ENCODE measurements around the gene ACSL1. TPM values are rescaled to one million over a fixed set of nuclear protein-coding genes. Genes with fewer than 3 reads are reported as not detected.

Gene ACSL1
- total RNA-seq, 1 experiment from 2014 or later = 3.5 TPM

DNA sequence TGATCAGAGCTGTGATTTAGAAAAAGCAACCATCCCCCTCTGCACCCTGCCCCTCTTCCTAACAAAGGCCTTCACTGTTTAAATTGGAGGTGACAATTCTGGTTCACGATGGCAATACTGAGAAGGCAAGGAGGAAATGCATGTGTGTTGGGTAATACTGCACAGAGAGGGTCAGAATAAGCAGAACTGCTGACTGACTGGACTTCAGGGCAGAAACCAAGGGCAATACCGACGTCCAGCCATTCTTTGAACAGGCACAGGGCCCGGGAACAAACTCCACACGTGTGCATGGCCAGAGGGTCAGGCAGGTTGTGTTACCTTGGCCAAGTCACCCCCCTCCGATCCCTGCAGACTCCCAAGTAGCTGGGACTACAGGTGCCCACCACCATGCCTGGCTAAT, 6.0 kb downstream of the ACSL1 start:
- Mint-ChIP-seq H3K27me3 (ENCODE audit: low read depth) (peaks cover 30% of the 10 kb centered on the region), H3K4me3 (no peak overlapping the region), H3K9me3 (no peaks in the 10 kb centered on the region; a peak in 1 of 5 replicates), H3K4me1 (peaks cover 7 to 9% of the 10 kb centered on the region in 2 experiments), H3K36me3 (ENCODE audit: insufficient read depth in 1 of 3, low read depth in 3 of 3) (no peaks in the 10 kb centered on the region), H3K27ac (no peak overlapping the region)
- H2BK12ac ChIP-seq (ENCODE audit: insufficient read length, low read depth, low read length) = no peak overlapping the region
- H2AK5ac ChIP-seq (ENCODE audit: insufficient read length, low read length) = no peak overlapping the region
- H2BK5ac ChIP-seq (ENCODE audit: insufficient read length, low read length) = no peak overlapping the region
- H2BK20ac ChIP-seq (ENCODE audit: low read depth, low read length, poor library complexity, severe bottlenecking) = no peak overlapping the region
- no peak overlapping the region for H3K14ac ChIP-seq (ENCODE audit: insufficient read depth, low read length)
- H2BK15ac ChIP-seq (ENCODE audit: low read depth, low read length) = no peak overlapping the region
- H3K4me1 ChIP-seq (ENCODE audit: insufficient read depth, low read length) = no peaks in the 10 kb centered on the region
- no peak overlapping the region for H3K18ac ChIP-seq (ENCODE audit: insufficient read length, low read depth, low read length)
- H2AFZ ChIP-seq (ENCODE audit: low read length) = no peak overlapping the region
- H4K20me1 ChIP-seq (ENCODE audit: control insufficient read depth, insufficient read depth, insufficient read length) = no peaks in the 10 kb centered on the region
- no peak overlapping the region for H3K4ac ChIP-seq (ENCODE audit: low read depth, low read length)
- no CpG with 5 or more reads among the region's 6 CpGs for WGBS (ENCODE audit: extremely low coverage, insufficient read length, low lambda C conversion rate)
- H2BK120ac ChIP-seq (ENCODE audit: low read depth, low read length, poor library complexity, severe bottlenecking) = no peak overlapping the region
- H4K8ac ChIP-seq (replicated peaks; ENCODE audit: insufficient read length, low read depth, low read length) = no peak overlapping the region
- H3K56ac ChIP-seq (ENCODE audit: insufficient read length, low read depth, low read length) = no peak overlapping the region
- no peak overlapping the region for H3K23ac ChIP-seq (ENCODE audit: insufficient read length, low read depth, low read length)
- H3K27me3 ChIP-seq (ENCODE audit: insufficient read depth, low read length) = peaks cover 7% of the 10 kb centered on the region; the same call in 1 of the 2 replicates
- no peaks in the 10 kb centered on the region for H3K9me3 ChIP-seq (ENCODE audit: control insufficient read depth, low read depth, low read length)
- no peak for DNase-seq
- no peak overlapping the region for H3K9ac ChIP-seq (ENCODE audit: extremely low read depth, insufficient read length, low read length)
- no peaks in the 10 kb centered on the region for H3K79me1 ChIP-seq (ENCODE audit: insufficient read depth, low read depth, low read length, poor library complexity, severe bottlenecking)
- H3K4me2 ChIP-seq (ENCODE audit: insufficient read depth, insufficient read length, low read length) = no peak overlapping the region
- H3K23me2 ChIP-seq (ENCODE audit: insufficient read length, low read depth, low read length, poor library complexity, severe bottlenecking) = no peaks in the 10 kb centered on the region
- no peak overlapping the region for H3K27ac ChIP-seq (ENCODE audit: insufficient read length, low read depth, low read length)
- H3T11ph ChIP-seq (ENCODE audit: low read length) = no peak overlapping the region
- TF ChIP-seq, protein P1, sequence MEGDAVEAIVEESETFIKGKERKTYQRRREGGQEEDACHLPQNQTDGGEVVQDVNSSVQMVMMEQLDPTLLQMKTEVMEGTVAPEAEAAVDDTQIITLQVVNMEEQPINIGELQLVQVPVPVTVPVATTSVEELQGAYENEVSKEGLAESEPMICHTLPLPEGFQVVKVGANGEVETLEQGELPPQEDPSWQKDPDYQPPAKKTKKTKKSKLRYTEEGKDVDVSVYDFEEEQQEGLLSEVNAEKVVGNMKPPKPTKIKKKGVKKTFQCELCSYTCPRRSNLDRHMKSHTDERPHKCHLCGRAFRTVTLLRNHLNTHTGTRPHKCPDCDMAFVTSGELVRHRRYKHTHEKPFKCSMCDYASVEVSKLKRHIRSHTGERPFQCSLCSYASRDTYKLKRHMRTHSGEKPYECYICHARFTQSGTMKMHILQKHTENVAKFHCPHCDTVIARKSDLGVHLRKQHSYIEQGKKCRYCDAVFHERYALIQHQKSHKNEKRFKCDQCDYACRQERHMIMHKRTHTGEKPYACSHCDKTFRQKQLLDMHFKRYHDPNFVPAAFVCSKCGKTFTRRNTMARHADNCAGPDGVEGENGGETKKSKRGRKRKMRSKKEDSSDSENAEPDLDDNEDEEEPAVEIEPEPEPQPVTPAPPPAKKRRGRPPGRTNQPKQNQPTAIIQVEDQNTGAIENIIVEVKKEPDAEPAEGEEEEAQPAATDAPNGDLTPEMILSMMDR (conservative IDR thresholded peaks at IDR 0.05) = no peak
- no peak overlapping the region for H4K91ac ChIP-seq (ENCODE audit: insufficient read length, low read depth, low read length)
- H3K79me2 ChIP-seq (ENCODE audit: insufficient read depth, low read length) = no peaks in the 10 kb centered on the region; the same call in 1 of the 2 replicates
- H4K5ac ChIP-seq (ENCODE audit: insufficient read length, low read depth, low read length) = no peak overlapping the region
